Bone marrow (tissue), 2 donors: ENCODE results near the gene CORO7.

Experiments
- DNase-seq, 2 donors: peaks; one replicate each; lab custom pipeline; 2025; lab: John Stamatoyannopoulos, UW

The CORO7 gene

GRCh38 chr16:4371357-4372000, 44.9 kb downstream of the CORO7 start, which contains the start of gene VASN:
Gene VASN, plus strand, starts transcription at chr16:4371848. Its CDS starts 9,030 bp downstream, at chr16:4380878.
- peak; percentile 14 to 23 for DNase-seq

- DNase-seq = no peak
Measured at GRCh38 chr16:4370570-4371356, 45.6 kb downstream of the CORO7 start.

DNA sequence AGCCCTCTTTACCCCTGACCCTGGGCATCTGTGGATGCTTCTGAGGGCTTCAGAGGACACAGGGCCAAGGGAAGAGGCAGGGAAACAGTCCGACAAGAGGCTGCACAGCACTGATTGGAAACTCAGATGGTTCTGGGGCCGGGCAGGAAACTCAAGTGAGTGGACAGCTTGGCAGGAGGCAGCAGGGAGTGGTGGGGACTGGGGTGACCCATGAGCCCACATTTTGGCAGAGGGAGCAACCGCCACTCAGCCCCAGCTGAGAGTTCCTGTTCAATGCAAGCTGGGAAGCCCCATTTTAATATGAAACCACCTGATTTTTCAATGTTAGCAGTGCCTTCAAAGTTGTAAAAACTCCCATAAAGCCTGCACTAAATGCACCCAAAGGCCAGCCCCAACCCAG, 46.2 kb downstream of the CORO7 start:
- DNase-seq = no peak

DNA sequence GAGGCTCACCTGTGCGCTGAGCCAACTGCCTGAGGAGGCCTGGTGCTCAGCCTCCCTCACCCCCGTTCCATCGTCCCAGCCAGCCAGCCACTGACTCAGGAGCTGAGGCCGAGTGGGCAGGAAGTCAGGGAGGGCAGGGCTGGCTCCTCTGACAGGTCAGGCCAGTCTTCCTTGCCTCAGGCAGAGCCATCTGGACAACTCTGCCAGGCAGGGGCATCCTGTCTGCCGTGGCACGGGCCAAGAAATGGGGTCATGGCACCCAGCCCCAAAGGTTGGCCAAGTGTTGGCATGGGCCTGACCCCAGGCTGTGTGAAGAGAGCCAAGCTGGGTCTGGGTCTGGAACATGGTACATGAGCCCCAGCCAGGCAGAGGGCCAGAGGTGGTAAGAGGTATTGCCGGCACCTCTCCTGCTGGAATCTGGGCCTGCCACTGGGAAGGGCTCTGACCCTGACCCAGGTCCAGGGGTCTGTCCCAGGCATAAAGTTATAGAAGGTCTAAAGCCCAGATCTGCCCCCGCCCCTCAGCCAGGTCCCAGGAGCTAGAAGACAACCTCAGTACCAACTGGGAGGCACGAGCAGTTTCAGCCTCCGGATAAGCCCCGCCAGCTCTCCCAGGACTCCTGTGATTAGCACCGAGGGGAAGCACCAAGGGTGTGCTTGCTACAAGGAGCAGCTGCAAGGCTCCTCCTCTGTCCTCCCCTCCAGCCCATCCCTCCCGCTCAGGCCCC, 47.2 kb downstream of the CORO7 start:
- DNase-seq = no peak

GRCh38 chr16:4367393-4367856, 49.0 kb downstream of the CORO7 start:
- DNase-seq = no peak

DNA sequence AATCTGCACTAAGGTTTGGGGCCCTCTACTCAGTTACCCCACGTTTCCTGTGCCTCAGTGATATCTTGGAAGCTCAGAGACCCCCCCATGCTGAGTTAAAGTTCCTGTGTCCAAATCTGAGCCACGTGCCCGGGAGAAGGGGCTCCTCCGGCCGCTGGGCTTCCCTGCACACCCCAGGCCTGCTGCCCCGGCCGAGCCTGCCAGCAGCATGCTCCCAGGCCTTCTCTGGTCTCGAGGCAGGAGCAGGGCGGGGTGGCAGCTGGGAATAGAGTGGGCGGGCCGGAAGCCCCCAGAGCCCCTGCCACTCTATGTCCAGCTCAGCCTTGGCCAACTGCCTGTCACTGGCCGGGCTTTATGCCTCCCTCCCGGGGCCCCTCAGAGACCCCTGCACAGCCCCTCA, 50.4 kb downstream of the CORO7 start:
- DNase-seq = no peak

GRCh38 chr16:4365615-4366014, 50.8 kb downstream of the CORO7 start:
- no peak for DNase-seq

DNA sequence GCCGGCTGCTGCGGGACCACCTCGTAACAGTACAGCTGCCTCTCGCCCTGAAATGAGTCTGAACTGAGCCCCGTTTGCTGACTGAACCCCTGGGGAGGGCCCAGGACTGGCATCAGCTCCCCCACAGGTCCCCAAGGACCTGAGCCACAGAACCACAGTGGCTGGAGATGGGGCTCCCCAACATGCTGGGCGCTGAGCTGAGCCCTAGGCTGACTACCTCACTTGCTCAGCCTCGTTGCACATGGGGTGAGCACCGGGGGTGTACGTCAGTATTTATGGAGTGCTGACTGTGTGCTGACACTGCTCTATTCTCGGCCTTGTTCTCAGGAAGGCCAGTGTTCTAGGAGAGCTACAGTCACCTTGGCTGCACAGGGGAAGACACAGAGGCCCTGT, 51.4 kb downstream of the CORO7 start:
- no peak for DNase-seq

DNA sequence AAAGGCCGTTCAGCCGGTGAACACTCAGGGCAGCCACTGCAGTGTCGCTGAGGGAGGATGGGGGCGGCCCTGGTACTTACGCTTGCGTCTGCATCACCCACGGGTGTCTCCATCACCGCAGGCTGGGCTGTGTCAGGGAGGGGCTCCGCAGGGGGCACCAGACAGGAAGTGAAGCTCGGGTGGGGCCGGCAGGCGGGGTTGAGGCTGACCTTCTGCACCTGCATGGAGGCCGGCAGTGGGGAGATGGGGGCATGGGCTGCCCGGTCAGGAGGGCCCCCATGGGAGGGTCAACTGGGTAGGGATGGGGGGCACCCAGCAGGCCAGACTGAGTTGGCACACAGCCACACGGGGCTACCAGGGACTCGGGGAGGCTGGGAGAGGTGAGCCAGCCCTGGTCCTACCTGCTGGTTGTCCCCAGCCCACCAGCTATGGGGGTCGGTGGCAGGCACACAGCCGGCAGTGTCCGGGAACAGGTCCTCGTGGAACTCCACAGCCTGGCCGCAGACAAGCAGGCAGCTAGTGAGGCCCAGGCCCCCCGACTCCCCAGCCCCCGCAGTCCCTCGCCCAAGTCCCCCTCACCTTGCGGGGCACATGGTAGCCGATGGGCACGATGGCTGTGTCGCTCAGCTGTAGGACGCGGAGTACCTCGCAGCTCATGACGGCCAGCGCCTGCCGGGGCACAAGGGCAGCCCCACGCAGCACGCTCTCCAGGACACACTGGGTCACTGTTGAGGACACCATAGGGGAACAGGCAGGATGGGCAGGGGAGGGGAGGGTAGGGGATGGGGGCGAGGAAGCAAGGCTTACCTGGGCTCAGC, 52.0 kb downstream of the CORO7 start:
- no peak for DNase-seq

DNA sequence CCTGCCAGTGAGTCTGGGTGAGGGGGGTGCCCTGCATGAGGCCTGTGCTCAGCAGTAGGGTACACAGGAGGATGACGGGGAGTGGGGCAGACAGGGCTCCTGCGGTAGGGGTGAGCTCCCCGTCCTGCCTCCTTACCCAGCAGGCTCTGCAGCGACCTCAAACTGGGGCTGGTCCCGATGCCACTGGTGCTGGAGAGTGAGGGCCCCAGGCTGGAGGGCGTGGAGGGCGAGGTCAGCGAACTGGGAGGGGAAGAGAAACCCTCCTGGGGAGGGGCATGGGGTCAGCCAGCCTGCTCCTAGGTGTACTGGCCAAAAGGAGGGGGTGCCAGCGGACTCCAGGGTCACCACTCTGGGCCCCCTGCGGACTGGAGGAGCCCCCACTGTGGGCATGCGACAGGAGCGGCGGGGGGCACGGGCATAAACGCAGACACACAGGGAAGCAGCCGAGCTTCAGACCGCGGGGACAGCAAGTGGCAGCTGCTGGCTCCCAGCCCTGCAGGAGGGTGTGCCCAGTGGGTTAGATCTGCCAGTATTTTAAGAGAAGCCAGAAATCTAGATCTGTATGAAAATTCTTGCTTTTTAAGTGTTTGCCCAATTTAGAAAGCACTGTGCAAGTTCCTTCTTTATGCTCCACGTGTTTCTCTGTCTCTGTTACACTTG, 53.8 kb downstream of the CORO7 start:
- no peak for DNase-seq

GRCh38 chr16:4361944-4362311, 54.5 kb downstream of the CORO7 start:
- DNase-seq = no peak

DNA sequence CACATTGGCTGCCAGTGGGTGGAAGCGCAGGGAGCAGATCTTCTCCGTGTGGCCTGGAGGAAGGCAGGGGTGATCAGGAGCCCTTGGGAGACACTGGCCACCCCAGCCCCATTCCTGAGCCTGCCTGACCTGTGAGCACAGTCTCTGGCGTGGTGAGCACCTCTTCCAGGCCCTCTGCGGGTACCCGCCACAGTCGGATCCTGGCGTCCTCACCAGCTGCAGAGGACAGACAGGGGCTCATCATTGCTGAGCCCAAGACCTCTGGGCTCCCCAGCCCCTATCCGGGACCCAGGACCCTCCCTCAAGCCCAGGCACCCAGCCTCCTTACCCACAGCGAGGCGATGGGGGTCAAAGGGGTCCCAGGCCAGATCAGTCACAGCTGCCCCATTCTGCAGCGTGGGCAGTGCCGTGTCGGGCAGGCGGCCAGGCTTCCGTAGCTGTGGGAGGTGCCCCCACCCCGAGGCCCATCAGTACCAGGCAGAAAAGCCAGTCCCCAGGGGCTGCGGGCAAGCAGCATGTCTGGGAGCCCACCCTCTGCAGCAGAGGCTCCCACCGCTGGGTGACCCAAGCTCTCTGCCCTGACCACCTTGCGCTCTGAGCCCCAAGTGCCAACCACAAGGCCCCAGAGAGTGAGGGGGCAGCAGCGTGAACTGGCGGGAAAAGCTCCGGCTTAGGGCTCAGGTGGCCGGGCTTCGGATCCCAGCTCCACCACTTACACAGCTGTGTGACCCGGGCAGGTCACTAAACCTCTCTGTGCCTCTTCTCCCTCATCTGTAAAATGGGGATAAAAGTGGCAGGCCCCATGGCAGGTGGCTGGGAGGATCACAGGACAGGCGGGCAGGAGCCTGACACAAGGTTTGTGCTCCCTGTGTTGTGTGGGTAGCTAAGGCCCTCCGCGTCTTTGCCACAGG, 55.1 kb downstream of the CORO7 start:
- no peak for DNase-seq

- no peak for DNase-seq
Measured at GRCh38 chr16:4360538-4361021, 55.8 kb downstream of the CORO7 start.

- DNase-seq = no peak
Measured at GRCh38 chr16:4359914-4360313, 56.5 kb downstream of the CORO7 start.

- DNase-seq = peak in 1 of 2 donors; percentile 4
Measured at GRCh38 chr16:4358831-4359561, 57.4 kb downstream of the CORO7 start.

DNA sequence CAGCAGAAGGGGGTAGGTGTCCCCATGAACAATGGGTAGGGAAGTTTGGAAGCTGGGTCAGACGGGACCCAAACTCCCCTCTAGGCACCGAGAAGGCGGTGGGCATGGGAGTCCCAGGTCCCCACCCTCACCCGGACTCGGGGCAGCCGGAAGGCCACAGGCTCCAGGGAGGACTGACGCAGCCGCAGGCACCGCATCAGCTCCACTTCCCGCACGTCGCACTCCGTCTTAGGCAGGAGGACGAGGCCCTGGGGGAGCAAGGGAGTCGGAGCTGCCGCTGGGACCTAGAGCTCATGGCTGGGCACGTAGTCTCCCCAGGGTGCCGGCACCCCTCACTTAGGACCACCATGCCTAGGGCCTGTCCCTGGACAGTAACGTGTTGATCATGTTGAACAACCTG, 58.2 kb downstream of the CORO7 start:
- no peak for DNase-seq

DNA sequence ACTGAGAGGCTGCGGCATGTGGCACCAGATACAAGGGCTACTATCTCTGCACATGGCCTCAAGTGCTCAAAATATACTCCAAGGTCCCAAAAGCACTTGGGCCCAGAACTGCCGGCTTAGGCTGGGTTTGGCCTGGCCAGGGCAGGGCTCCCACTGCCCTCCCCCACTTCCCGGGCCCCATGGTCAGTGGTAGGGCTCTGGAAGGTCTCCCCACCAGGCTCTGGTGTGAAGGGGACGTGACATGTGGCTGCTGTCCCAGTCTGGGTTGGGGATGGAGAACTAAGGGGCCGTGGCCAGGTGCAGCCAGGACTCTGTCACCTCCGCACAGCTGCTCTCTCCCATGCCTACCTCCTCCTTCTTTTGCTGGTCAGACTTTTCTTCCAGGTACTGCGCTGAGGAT, 59.6 kb downstream of the CORO7 start:
- no peak for DNase-seq

- DNase-seq = no peak
Measured at GRCh38 chr16:4354512-4355409, 61.6 kb downstream of the CORO7 start.
